ENCODE data around the gene CIDEC.
"Not testable (repeated sequence)": the region's sequence is repeated elsewhere in the genome, so short reads cannot be mapped to it uniquely, and the experiment has no call there.

CIDEC gene

GRCh38 chr3:9908286-9908685, 28.2 kb upstream of the CIDEC start:
- DNase-seq (ENCODE audit: low spot score in 2 of 2) (no peak), ATAC-seq (no peak)
- Mint-ChIP-seq H3K36me3 (peaks cover 18% of the 10 kb centered on the region), H3K27ac (no peak overlapping the region), H3K4me1 (peaks cover 38% of the 10 kb centered on the region), H3K9me3 (no peaks in the 10 kb centered on the region), H3K4me3 (no peak overlapping the region)

- DNase-seq (ENCODE audit: low spot score in 2 of 2) (no peak), ATAC-seq (no peak)
- H3K4me1 Mint-ChIP-seq, result peaks cover 45% of the 10 kb centered on the region
- no peaks in the 10 kb centered on the region for H3K9me3 Mint-ChIP-seq
- H3K4me3 Mint-ChIP-seq, result no peak overlapping the region
- no peak overlapping the region for H3K27ac Mint-ChIP-seq
- peaks cover 13% of the 10 kb centered on the region for H3K36me3 Mint-ChIP-seq
These were observed 26.4 kb upstream of the CIDEC start for GRCh38 chr3:9906480-9906879.

- H3K27ac Mint-ChIP-seq, result peak overlapping the region; percentile 86
- ATAC-seq (no peak), DNase-seq (ENCODE audit: low spot score in 2 of 2) (no peak)
- H3K4me1 Mint-ChIP-seq, result peaks cover 31% of the 10 kb centered on the region
- H3K4me3 Mint-ChIP-seq, result peak overlapping the region; percentile 79
- H3K9me3 Mint-ChIP-seq, result no peaks in the 10 kb centered on the region
- peaks cover 13% of the 10 kb centered on the region for H3K36me3 Mint-ChIP-seq
These were observed 23.9 kb upstream of the CIDEC start for GRCh38 chr3:9903904-9904303.

GRCh38 chr3:9903238-9903624, 23.2 kb upstream of the CIDEC start:
- peaks cover 12% of the 10 kb centered on the region for H3K36me3 Mint-ChIP-seq
- no peak for DNase-seq (ENCODE audit: low spot score in 2 of 2)
- peak overlapping the region; percentile 79 for H3K4me3 Mint-ChIP-seq
- H3K9me3 Mint-ChIP-seq, result no peaks in the 10 kb centered on the region
- H3K4me1 Mint-ChIP-seq, result peaks cover 37% of the 10 kb centered on the region
- peak overlapping the region; percentile 86 for H3K27ac Mint-ChIP-seq
- peak; percentile 25 for ATAC-seq

GRCh38 chr3:9902372-9903237, 22.6 kb upstream of the CIDEC start, which contains the start of gene IL17RE:
IL17RE (plus strand) TSS chr3:9902848; CDS start chr3:9902933, 85 bp downstream.
- peak; percentile 84 for ATAC-seq
- no peaks in the 10 kb centered on the region for H3K9me3 Mint-ChIP-seq
- peak in 1 of 2 donors; percentile 15 for DNase-seq (ENCODE audit: low spot score in 2 of 2)
- peaks cover 39% of the 10 kb centered on the region for H3K4me1 Mint-ChIP-seq
- peaks cover 6% of the 10 kb centered on the region for H3K36me3 Mint-ChIP-seq
- peak within 1 kb of the TSS; percentile 86 for H3K27ac Mint-ChIP-seq
- peak within 1 kb of the TSS; percentile 79 for H3K4me3 Mint-ChIP-seq

- peak; percentile 73 for ATAC-seq
- H3K9me3 Mint-ChIP-seq, result no peaks in the 10 kb centered on the region
- peak overlapping the region; percentile 79 for H3K4me3 Mint-ChIP-seq
- no peak for DNase-seq (ENCODE audit: low spot score in 2 of 2)
- H3K27ac Mint-ChIP-seq, result peak overlapping the region; percentile 86
- peaks cover 39% of the 10 kb centered on the region for H3K4me1 Mint-ChIP-seq
- peaks cover 5% of the 10 kb centered on the region for H3K36me3 Mint-ChIP-seq
These were observed 21.9 kb upstream of the CIDEC start for GRCh38 chr3:9901967-9902366.

GRCh38 chr3:9900965-9901415, 20.9 kb upstream of the CIDEC start:
- peak overlapping the region; percentile 79 for H3K4me3 Mint-ChIP-seq
- H3K4me1 Mint-ChIP-seq, result peaks cover 39% of the 10 kb centered on the region
- H3K36me3 Mint-ChIP-seq; DNase-seq (ENCODE audit: low spot score in 2 of 2); H3K9me3 Mint-ChIP-seq; ATAC-seq: not testable (repeated sequence)
- peak overlapping the region; percentile 86 for H3K27ac Mint-ChIP-seq

- Mint-ChIP-seq H3K36me3 (peaks cover 22% of the 10 kb centered on the region), H3K27ac (no peak overlapping the region), H3K9me3 (no peaks in the 10 kb centered on the region), H3K4me3 (no peak overlapping the region), H3K4me1 (peaks cover 47% of the 10 kb centered on the region)
- DNase-seq (ENCODE audit: low spot score in 2 of 2), result no peak
- no peak for ATAC-seq
These were observed 19.3 kb upstream of the CIDEC start for GRCh38 chr3:9899289-9899791.

- Mint-ChIP-seq H3K4me1 (peaks cover 48% of the 10 kb centered on the region), H3K27ac (peak overlapping the region; percentile 66), H3K36me3 (peaks cover 29% of the 10 kb centered on the region), H3K9me3 (no peaks in the 10 kb centered on the region), H3K4me3 (no peak overlapping the region)
- DNase-seq (ENCODE audit: low spot score in 2 of 2) (no peak), ATAC-seq (no peak)
These were observed 18.6 kb upstream of the CIDEC start for GRCh38 chr3:9898467-9899241.

GRCh38 chr3:9897408-9898372, 17.6 kb upstream of the CIDEC start:
- ATAC-seq (no peak), DNase-seq (ENCODE audit: low spot score in 2 of 2) (no peak)
- peaks cover 48% of the 10 kb centered on the region for H3K4me1 Mint-ChIP-seq
- no peak overlapping the region for H3K4me3 Mint-ChIP-seq
- no peaks in the 10 kb centered on the region for H3K9me3 Mint-ChIP-seq
- H3K36me3 Mint-ChIP-seq, result peaks cover 39% of the 10 kb centered on the region
- H3K27ac Mint-ChIP-seq, result peak overlapping the region; percentile 66

- H3K4me1 Mint-ChIP-seq, result peaks cover 46% of the 10 kb centered on the region
- peak overlapping the region; percentile 56 for H3K27ac Mint-ChIP-seq
- peaks cover 43% of the 10 kb centered on the region for H3K36me3 Mint-ChIP-seq
- not testable (repeated sequence) for H3K9me3 Mint-ChIP-seq; H3K4me3 Mint-ChIP-seq; DNase-seq (ENCODE audit: low spot score in 2 of 2); ATAC-seq
These were observed 16.8 kb upstream of the CIDEC start for GRCh38 chr3:9896755-9897407.

- H3K4me3 Mint-ChIP-seq; ATAC-seq; H3K9me3 Mint-ChIP-seq; DNase-seq (ENCODE audit: low spot score in 2 of 2); H3K27ac Mint-ChIP-seq: not testable (repeated sequence)
- Mint-ChIP-seq H3K36me3 (peaks cover 53% of the 10 kb centered on the region), H3K4me1 (peaks cover 45% of the 10 kb centered on the region)
These were observed 15.7 kb upstream of the CIDEC start for GRCh38 chr3:9895715-9896114.

- Mint-ChIP-seq H3K9me3 (no peaks in the 10 kb centered on the region), H3K4me3 (no peak overlapping the region), H3K4me1 (peaks cover 44% of the 10 kb centered on the region), H3K27ac (peak overlapping the region; percentile 99), H3K36me3 (peaks cover 59% of the 10 kb centered on the region)
- no peak for ATAC-seq
- DNase-seq (ENCODE audit: low spot score in 2 of 2), result no peak
These were observed 13.7 kb upstream of the CIDEC start for GRCh38 chr3:9893739-9894138.

- Mint-ChIP-seq H3K4me3 (peak overlapping the region; percentile 89), H3K27ac (peak overlapping the region; percentile 99), H3K4me1 (peaks cover 37% of the 10 kb centered on the region), H3K9me3 (no peaks in the 10 kb centered on the region), H3K36me3 (peaks cover 59% of the 10 kb centered on the region)
- ATAC-seq (no peak), DNase-seq (ENCODE audit: low spot score in 2 of 2) (no peak)
These were observed 11.1 kb upstream of the CIDEC start for GRCh38 chr3:9891072-9891622.
